Measurements from ENCODE around the gene MGST2.

DNA sequence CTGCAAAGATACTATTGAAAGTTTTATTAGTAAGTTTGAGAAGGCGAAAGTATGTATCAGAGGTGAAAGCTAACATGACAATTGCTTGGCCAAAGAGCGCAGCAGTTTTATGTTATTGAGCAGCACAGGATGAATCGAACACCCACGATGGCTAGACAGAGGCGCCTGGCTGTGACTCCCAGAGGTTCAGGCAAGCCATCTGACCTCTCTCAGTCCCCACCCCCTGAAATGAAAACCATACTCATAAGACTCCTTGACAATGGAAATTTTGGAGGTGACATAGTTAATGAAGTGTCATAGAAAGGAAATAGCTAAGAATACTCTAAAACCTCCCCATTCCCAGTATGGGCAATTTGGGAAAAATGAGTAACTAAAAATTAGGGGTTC lies 70.6 kb downstream of the MGST2 start:
- TF ChIP-seq POLR2AphosphoS5 (IDR thresholded peaks at IDR 0.05): no peak
- TF ChIP-seq, protein P1, sequence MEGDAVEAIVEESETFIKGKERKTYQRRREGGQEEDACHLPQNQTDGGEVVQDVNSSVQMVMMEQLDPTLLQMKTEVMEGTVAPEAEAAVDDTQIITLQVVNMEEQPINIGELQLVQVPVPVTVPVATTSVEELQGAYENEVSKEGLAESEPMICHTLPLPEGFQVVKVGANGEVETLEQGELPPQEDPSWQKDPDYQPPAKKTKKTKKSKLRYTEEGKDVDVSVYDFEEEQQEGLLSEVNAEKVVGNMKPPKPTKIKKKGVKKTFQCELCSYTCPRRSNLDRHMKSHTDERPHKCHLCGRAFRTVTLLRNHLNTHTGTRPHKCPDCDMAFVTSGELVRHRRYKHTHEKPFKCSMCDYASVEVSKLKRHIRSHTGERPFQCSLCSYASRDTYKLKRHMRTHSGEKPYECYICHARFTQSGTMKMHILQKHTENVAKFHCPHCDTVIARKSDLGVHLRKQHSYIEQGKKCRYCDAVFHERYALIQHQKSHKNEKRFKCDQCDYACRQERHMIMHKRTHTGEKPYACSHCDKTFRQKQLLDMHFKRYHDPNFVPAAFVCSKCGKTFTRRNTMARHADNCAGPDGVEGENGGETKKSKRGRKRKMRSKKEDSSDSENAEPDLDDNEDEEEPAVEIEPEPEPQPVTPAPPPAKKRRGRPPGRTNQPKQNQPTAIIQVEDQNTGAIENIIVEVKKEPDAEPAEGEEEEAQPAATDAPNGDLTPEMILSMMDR (IDR thresholded peaks at IDR 0.05): no peak

Measured in stomach (tissue), 4 donors.